Urinary bladder (tissue), 4 donors: Measurements from ENCODE around the gene FOXJ3. TPM values are rescaled to one million over a fixed set of nuclear protein-coding genes. Genes with fewer than 3 reads are reported as not detected.

Source experiments
- DNase-seq: peaks from one replicate; pipeline ENCODE4 v3.0.0-alpha.2; 2015; ENCODE audit errors: extremely low spot score
- H3K27ac ChIP-seq: one replicate; pipeline ENCODE4 v1.5.1; 2013; ENCODE audit warnings: low read depth, mild to moderate bottlenecking, moderate library complexity
- H3K36me3 ChIP-seq: one replicate; pipeline ENCODE4 v1.6.1; 2013; ENCODE audit warnings: mild to moderate bottlenecking, moderate library complexity; ENCODE audit not compliant: insufficient read depth
- H3K4me1 ChIP-seq: one replicate; pipeline ENCODE4 v1.6.1; 2013; ENCODE audit warnings: mild to moderate bottlenecking, moderate library complexity; ENCODE audit not compliant: insufficient read depth
- H3K4me3 ChIP-seq: one replicate; pipeline ENCODE4 v1.5.1; 2013; ENCODE audit warnings: low read depth, low read length
- WGBS: extraction: QIAGEN DNeasy Blood & Tissue Kit; methylation state at CpG from one replicate; pipeline ENCODE4 v1.1.7; 2013; 5-methylcytosine and 5-hydroxymethylcytosine counted together
- polyA plus RNA-seq: library from polyadenylated mRNA; stranded (reverse); fragments of 200-250 nt; gene quantifications from one replicate; pipeline ENCODE4 v1.2.3, GENCODE V29; 2013
- total RNA-seq: library from RNA; depleted of rRNA; stranded (reverse); fragments of >200 nt; gene quantifications from one replicate; pipeline ENCODE4 v1.2.3, GENCODE V29; 2014
- donor health status: healthy with polysubstance abuse.
- donor health status: healthy.

FOXJ3 gene
- total and polyA plus RNA-seq, 2 donors: 21.4 to 103 TPM

GRCh38 chr1:42146626-42147320 is 188.3 kb downstream of the FOXJ3 start:
- DNase-seq: peak; percentile 32
- H3K4me3 ChIP-seq: no peak overlapping the region
- WGBS: 18% methylated on average over 19 of the region's 19 CpGs
- H3K4me1 ChIP-seq: no peaks in the 10 kb centered on the region
- H3K27ac ChIP-seq: no peak overlapping the region
- no peaks in the 10 kb centered on the region for H3K36me3 ChIP-seq

- H3K27ac ChIP-seq: no peak overlapping the region
- 50% methylated on average over 41 of the region's 41 CpGs for WGBS
- no peak for DNase-seq
- H3K4me3 ChIP-seq: no peak overlapping the region
- no peaks in the 10 kb centered on the region for H3K4me1 ChIP-seq
- no peaks in the 10 kb centered on the region for H3K36me3 ChIP-seq
These were observed 189.0 kb downstream of the FOXJ3 start for GRCh38 chr1:42145764-42146625.

GRCh38 chr1:42145389-42145716 is 189.7 kb downstream of the FOXJ3 start:
- Histone ChIP-seq H3K36me3 (no peaks in the 10 kb centered on the region), H3K4me3 (no peak overlapping the region), H3K4me1 (no peaks in the 10 kb centered on the region), H3K27ac (no peak overlapping the region)
- no peak for DNase-seq
- WGBS: 64% methylated on average over 8 of the region's 8 CpGs

DNA sequence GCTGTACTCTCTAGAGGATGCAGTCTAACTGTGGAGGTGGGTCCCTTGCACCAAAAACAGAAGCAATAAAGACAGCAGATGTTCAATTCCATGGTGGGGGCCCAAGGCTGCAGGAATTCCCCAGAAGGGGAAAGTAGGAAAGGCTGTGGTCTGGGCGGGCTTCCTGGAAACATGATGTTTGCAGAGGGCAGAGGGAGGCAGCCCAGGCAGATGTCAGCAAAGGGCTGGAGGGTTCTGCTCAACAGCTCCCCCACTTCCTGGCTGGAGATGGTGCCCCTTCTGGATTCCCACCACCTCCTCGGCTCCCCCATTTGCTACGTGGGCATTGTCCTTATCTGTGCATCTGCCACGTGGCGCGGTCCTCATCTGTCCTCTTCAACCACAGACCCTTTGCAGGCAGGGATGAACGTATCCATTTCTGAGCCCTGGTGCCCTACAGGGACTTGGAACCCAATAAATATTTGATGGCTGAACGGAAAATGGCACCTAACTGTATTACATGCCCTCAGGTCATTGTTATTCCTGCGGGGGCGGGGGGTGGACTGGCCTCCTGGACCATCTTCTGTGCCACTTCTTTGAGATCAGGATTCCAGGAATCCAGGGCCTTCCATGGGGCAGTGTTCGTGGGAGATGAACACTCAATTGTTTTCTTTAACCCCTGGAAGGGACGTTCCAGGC is 190.2 kb downstream of the FOXJ3 start:
- Histone ChIP-seq H3K4me3 (no peak overlapping the region), H3K36me3 (no peaks in the 10 kb centered on the region), H3K27ac (no peak overlapping the region), H3K4me1 (no peaks in the 10 kb centered on the region)
- 73% methylated on average over 12 of the region's 12 CpGs for WGBS
- DNase-seq: no peak

GRCh38 chr1:42143896-42144710 is 190.9 kb downstream of the FOXJ3 start:
- DNase-seq: no peak
- WGBS: 44% methylated on average over 13 of the region's 13 CpGs
- Histone ChIP-seq H3K4me3 (no peak overlapping the region), H3K4me1 (no peaks in the 10 kb centered on the region), H3K36me3 (no peaks in the 10 kb centered on the region), H3K27ac (no peak overlapping the region)

GRCh38 chr1:42142894-42143675 is 191.9 kb downstream of the FOXJ3 start:
- DNase-seq: no peak
- H3K36me3 ChIP-seq: no peaks in the 10 kb centered on the region
- H3K4me3 ChIP-seq: no peak overlapping the region
- 36% methylated on average over 4 of the region's 4 CpGs for WGBS
- no peaks in the 10 kb centered on the region for H3K4me1 ChIP-seq
- no peak overlapping the region for H3K27ac ChIP-seq

DNA sequence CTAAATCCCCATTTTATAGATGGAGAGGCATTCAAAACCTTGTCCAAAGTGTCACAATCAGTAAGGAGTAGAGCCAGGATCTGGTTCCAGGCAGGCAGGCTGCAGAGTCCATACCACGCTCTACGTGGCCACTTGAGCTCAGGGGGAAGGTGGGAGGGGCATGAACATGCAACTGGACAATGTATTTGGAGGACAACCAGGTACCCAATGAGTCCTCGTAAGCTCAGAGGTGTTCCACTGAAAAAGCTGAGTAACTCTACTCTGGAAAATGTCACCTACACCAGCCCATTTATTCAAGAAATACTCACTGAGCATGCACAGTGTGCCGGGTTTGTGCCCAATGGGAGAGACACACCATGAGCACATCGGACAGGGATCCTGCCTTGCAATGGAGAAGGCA is 193.1 kb downstream of the FOXJ3 start:
- 75% methylated on average over 5 of the region's 5 CpGs for WGBS
- Histone ChIP-seq H3K4me1 (no peaks in the 10 kb centered on the region), H3K27ac (no peak overlapping the region), H3K36me3 (no peaks in the 10 kb centered on the region), H3K4me3 (no peak overlapping the region)
- DNase-seq: no peak

GRCh38 chr1:42140191-42140590 is 194.8 kb downstream of the FOXJ3 start:
- WGBS: 96% methylated on average over 2 of the region's 2 CpGs
- no peak overlapping the region for H3K27ac ChIP-seq
- no peak for DNase-seq
- no peak overlapping the region for H3K4me3 ChIP-seq
- no peaks in the 10 kb centered on the region for H3K4me1 ChIP-seq
- H3K36me3 ChIP-seq: no peaks in the 10 kb centered on the region

- H3K36me3 ChIP-seq: no peaks in the 10 kb centered on the region
These were observed 195.6 kb downstream of the FOXJ3 start for GRCh38 chr1:42139444-42139843.

DNA sequence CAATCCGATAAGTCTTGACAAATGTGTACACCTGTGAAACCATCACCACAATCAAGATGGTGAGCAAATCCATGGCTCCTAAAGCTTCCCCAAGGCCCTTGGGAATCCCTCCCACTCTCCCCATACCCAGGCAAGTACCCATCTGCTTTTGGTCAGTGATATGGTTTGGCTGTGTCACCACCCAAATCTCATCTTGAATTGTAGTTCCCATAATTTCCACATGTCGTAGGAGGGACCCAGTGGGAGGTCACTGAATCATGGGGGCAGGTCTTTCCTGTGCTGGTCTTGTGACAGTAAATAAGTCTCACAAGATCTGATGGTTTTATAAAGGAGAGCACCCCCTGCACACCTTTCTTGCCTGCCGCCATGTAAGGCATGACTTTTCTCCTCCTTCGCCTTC is 196.4 kb downstream of the FOXJ3 start:
- WGBS: 89% methylated on average over 4 of the region's 4 CpGs
- no peak for DNase-seq
- Histone ChIP-seq H3K27ac (no peak overlapping the region), H3K36me3 (no peaks in the 10 kb centered on the region), H3K4me1 (no peaks in the 10 kb centered on the region), H3K4me3 (no peak overlapping the region)

More at GRCh38 chr1:42139444-42139843, 195.6 kb downstream of the FOXJ3 start:
- DNase-seq: no peak
- 90% methylated on average over 3 of the region's 3 CpGs for WGBS
- Histone ChIP-seq H3K4me3 (no peak overlapping the region), H3K27ac (no peak overlapping the region), H3K4me1 (no peaks in the 10 kb centered on the region)

GRCh38 chr1:42137766-42138165 is 197.3 kb downstream of the FOXJ3 start:
- no peak for DNase-seq
- Histone ChIP-seq H3K4me3 (no peak overlapping the region), H3K4me1 (no peaks in the 10 kb centered on the region), H3K27ac (no peak overlapping the region), H3K36me3 (no peaks in the 10 kb centered on the region)
- 77% methylated on average over 10 of the region's 10 CpGs for WGBS

DNA sequence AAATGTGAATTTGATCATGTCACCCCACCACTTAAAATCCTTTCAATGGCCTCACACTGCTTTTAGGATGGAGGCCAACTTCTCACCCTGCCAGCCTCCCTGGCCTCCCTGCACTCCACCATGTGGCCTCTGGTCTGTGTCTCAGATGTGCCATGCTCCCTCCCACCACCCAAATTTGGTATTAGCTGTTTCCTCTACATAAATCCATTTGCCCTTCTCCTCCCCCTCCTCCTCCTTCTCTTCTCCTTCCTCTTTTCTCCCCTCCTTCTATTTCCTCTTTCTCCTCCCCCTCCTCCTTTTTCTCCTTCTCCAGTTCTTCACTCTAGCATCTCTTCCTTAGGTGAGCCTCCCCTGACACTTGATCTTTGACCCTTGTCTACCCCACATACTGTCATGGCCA is 198.6 kb downstream of the FOXJ3 start:
- DNase-seq: no peak
- Histone ChIP-seq H3K4me1 (no peaks in the 10 kb centered on the region), H3K27ac (no peak overlapping the region), H3K4me3 (no peak overlapping the region), H3K36me3 (no peaks in the 10 kb centered on the region)

DNA sequence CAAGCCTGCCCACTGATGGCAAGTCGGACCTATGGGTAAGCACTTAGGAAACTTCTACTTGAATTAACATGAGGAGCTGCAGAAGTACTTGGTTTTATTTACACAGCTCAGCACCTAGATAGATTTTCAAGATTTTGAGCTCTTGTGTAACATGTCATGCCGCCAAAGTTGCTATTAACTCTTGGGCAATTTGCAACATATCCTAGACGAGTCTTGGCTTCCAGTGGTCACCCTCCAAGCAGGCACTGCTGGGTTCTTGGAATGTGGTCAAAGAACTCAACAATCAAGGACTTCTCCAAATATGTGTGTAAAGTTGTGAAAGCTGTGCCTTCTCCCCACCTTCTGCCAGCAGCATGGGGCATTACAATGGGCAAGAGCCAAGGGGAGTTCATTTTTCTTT is 199.6 kb downstream of the FOXJ3 start:
- H3K4me1 ChIP-seq: no peaks in the 10 kb centered on the region
- no peak for DNase-seq
- no peak overlapping the region for H3K4me3 ChIP-seq
- no peak overlapping the region for H3K27ac ChIP-seq
- no peaks in the 10 kb centered on the region for H3K36me3 ChIP-seq
- 78% methylated on average over 3 of the region's 3 CpGs for WGBS
